Uterus (tissue), 4 donors: Measurements from ENCODE around the gene RNF114. TPM values are rescaled to one million over a fixed set of nuclear protein-coding genes. Genes with fewer than 3 reads are reported as not detected.

Experiments
- DNase-seq, 2 donors: peaks; one replicate each; pipeline ENCODE4 v3.0.0-alpha.2; 2019 to 2020
- H3K27ac ChIP-seq, 2 donors: fragments of 200-600 bp; sonication (generic); 1 replicate in 1 of 2; 2 replicates in 1 of 2; pipeline ENCODE4 v1.5.1; 2016 to 2018
- H3K27me3 ChIP-seq, 2 donors: fragments of 200-600 bp; sonication (generic); one replicate each; pipeline ENCODE4 v1.5.1; 2018 to 2019; ENCODE audit warnings: control low read depth in 1 of 2
- H3K36me3 ChIP-seq, 2 donors: fragments of 200-600 bp; sonication (generic); one replicate each; pipeline ENCODE4 v1.5.1; 2019; ENCODE audit warnings: control low read depth in 1 of 2
- H3K4me1 ChIP-seq, 2 donors: fragments of 200-600 bp; sonication (generic); one replicate each; pipeline ENCODE4 v1.5.1; 2018 to 2019; ENCODE audit warnings: control low read depth in 1 of 2
- H3K4me3 ChIP-seq, 2 donors: fragments of 200-600 bp; sonication (generic); 1 replicate in 1 of 2; 2 replicates in 1 of 2; pipeline ENCODE4 v1.5.1; 2018 to 2019; ENCODE audit warnings: mild to moderate bottlenecking in 1 of 2
- H3K9me3 ChIP-seq, 2 donors: fragments of 200-600 bp; sonication (generic); one replicate each; pipeline ENCODE4 v1.5.1; 2019; ENCODE audit warnings: control low read depth in 1 of 2
- CTCF ChIP-seq, 4 experiments: fragments of 200-600 bp in 2 of 4; fragments of 450-650 bp in 2 of 4; sonication (generic) in 2 of 4; IDR thresholded peaks; one replicate each; pipeline ENCODE4 v1.5.1; 2016 to 2019; ENCODE audit warnings: antibody characterized with exemption in 4 of 4, mild to moderate bottlenecking in 2 of 4, moderate library complexity in 1 of 4
- POLR2A ChIP-seq, 2 donors: fragments of 450-650 bp; IDR thresholded peaks; one replicate each; pipeline ENCODE4 v1.6.1; 2016; ENCODE audit warnings: antibody characterized with exemption in 2 of 2, mild to moderate bottlenecking in 1 of 2, moderate library complexity in 1 of 2
- intact Hi-C: fragments of 100-400 bp; cut with DNase I; formaldehyde crosslinking; loops from one replicate; pipeline ENCODE4 v1.15.1; 2023; ENCODE audit warnings: low total_unique reads
- total RNA-seq, 4 donors: library from RNA; depleted of rRNA in 3 of 4; stranded (reverse); fragments of >200 nt in 3 of 4; gene quantifications; one replicate each; pipeline versions ENCODE4 v1.1.0 to v1.2.4, GENCODE V29; 2014 to 2023
- donor health status: DM: yes; HTN: yes; CAD: no.

RNF114 gene
- total RNA-seq, 4 donors from 2014 or later = 37.6 to 118 (median 88.0) TPM

- Histone ChIP-seq H3K27me3 (no peaks in the 10 kb centered on the region), H3K4me1 (peaks cover 0 to 6% of the 10 kb centered on the region in 2 donors), H3K27ac (no peak overlapping the region), H3K9me3 (no peaks in the 10 kb centered on the region), H3K4me3 (no peak overlapping the region), H3K36me3 (no peaks in the 10 kb centered on the region)
- no peak for TF ChIP-seq POLR2A (IDR thresholded peaks at IDR 0.05)
- TF ChIP-seq CTCF (IDR thresholded peaks at IDR 0.05) = no peak
- intact Hi-C loops = no loop called here
- no peak for DNase-seq
Measured at GRCh38 chr20:49896204-49896603, 40.0 kb upstream of the RNF114 start.

DNA sequence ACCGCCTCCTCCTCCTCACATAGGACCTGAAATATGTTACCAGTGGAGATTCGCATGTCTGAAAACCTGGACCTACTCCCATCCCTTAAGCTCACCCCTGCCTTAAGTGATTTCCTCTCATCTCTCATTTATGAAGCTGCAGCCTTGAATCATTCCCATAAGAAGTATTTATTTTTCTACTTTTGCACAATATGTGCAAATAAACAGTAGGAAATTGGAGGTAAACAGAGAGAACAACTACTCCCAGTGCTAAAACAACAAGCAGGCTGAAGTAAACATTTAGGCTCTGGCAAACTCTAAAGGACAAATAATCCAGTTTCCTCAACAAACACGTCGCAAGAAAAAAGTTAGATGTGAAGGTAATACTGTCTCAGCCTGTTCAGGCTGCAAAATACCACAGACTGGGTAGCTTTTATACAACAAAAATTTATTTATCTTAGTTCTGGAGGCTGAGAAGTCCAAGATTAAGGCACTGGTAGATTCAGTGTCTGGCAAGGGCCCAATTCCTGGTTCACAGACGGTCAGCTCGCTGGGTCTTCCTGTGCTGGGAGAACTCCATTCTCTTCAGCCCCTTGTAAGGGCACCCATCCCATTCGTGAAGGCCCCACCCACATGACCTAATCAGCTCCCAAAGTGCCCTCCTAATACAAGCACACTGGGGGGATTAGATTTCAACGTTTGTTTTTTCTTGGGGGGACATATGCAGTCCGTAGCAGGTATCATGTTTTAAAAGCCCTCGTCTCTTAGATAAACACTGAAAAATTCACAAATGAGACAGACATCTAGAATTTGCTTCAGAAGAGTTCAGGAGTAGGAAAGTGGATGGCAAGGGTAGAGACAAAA lies 36.4 kb upstream of the RNF114 start:
- Histone ChIP-seq H3K27ac (no peak overlapping the region), H3K4me1 (no peaks in the 10 kb centered on the region), H3K36me3 (no peaks in the 10 kb centered on the region), H3K27me3 (no peaks in the 10 kb centered on the region), H3K9me3 (no peaks in the 10 kb centered on the region), H3K4me3 (no peak overlapping the region)
- TF ChIP-seq POLR2A (IDR thresholded peaks at IDR 0.05) (no peak), CTCF (IDR thresholded peaks at IDR 0.05) (no peak)
- intact Hi-C loops = no loop called here
- DNase-seq = no peak

DNA sequence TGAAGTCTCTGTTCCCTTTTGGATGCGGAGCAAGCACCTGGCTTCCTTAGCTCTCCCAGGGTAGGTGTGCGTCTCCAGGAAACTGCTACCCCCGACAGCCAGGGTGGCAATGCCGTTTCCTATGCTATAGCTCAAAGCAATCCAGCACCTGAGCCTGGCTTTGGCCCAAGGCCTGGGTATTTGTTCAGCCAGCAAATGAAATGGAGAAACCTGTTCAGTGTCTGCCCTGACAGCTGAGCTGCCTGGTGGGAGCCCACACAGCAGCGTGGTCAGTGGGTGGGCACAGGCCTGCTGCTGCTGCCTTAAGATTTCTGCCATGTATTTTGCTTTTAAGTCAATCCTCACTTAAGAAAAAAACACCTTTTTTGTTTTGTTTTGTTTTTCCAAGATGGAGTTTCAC lies 34.6 kb upstream of the RNF114 start:
- intact Hi-C loops = no loop called here
- TF ChIP-seq CTCF (IDR thresholded peaks at IDR 0.05) (no peak), POLR2A (IDR thresholded peaks at IDR 0.05) (no peak)
- H3K4me1 ChIP-seq = no peaks in the 10 kb centered on the region
- no peaks in the 10 kb centered on the region for H3K9me3 ChIP-seq
- H3K4me3 ChIP-seq = no peak overlapping the region
- H3K36me3 ChIP-seq = no peaks in the 10 kb centered on the region
- DNase-seq = no peak
- no peak overlapping the region for H3K27ac ChIP-seq
- no peaks in the 10 kb centered on the region for H3K27me3 ChIP-seq

- no peaks in the 10 kb centered on the region for H3K9me3 ChIP-seq
- H3K36me3 ChIP-seq = no peaks in the 10 kb centered on the region
- H3K4me3 ChIP-seq = no peak overlapping the region
- TF ChIP-seq CTCF (IDR thresholded peaks at IDR 0.05) (no peak), POLR2A (IDR thresholded peaks at IDR 0.05) (no peak)
- no peaks in the 10 kb centered on the region for H3K4me1 ChIP-seq
- H3K27ac ChIP-seq = no peak overlapping the region
- DNase-seq = no peak
- H3K27me3 ChIP-seq = no peaks in the 10 kb centered on the region
- intact Hi-C loops = no loop called here
Measured at GRCh38 chr20:49904440-49905214, 31.6 kb upstream of the RNF114 start.
